Measurements from ENCODE around the gene SLC37A4. TPM values are rescaled to one million over a fixed set of nuclear protein-coding genes. Genes with fewer than 3 reads are reported as not detected.

The SLC37A4 gene
- total and polyA plus RNA-seq, 2 of the 13 experiments (the other 11 are each of a cell fraction or from before 2014, with no cell fraction given): 43.0 to 56.1 TPM

DNA sequence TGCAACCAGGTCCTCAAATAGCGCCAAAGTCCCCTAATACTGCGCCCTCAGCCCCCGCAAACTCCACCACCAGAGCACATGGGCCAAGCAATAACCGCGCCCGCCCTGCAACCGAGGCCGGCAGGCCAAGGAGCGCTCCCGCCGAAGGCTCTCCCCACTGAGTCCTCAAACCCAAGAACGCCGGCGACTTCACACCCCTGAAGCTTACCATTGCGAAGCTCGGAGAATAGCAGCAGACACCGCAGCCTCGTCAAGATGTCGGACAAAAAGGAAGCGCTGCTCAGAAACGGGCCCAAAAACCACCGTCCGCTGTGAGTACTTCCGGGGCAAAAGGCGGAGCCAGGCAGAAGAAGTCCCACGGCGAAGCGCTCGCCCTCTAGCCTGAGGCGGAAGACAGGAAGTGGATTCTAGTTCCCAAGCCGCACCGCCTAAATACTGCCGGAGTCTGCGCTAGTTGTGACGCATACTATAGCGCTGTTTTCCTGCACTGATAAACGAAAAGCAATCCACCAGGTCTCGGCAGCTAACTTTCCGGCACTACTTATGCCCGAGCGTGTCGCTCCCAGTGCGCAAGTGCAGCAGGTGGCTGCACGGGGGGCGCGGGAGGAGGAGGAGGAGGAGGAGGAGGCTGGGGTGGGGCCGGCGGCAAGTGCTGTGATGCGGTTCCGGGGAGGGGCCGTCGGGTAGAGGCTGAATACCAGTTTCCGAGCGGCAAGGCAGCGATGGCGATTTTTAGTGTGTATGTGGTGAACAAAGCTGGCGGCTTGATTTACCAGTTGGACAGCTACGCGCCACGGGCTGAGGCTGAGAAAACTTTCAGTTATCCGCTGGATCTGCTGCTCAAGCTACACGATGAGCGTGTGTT, 12.4 kb downstream of the SLC37A4 start, which contains the start of the genes RPS25 and TRAPPC4 (continued):
- TF ChIP-seq, protein P1, sequence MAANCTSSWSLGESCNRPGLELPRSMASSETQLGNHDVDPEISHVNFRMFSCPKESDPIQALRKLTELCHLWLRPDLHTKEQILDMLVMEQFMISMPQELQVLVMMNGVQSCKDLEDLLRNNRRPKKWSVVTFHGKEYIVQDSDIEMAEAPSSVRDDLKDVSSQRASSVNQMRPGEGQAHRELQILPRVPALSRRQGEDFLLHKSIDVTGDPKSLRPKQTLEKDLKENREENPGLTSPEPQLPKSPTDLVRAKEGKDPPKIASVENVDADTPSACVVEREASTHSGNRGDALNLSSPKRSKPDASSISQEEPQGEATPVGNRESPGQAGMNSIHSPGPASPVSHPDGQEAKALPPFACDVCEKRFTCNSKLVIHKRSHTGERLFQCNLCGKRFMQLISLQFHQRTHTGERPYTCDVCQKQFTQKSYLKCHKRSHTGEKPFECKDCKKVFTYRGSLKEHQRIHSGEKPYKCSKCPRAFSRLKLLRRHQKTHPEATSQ (CRISPR knock-in tag; IDR thresholded peaks at IDR 0.05; ENCODE audit: borderline replicate concordance): 0 out of 2 replicates have a peak, but pooled peaks have one; percentile 47
- TF ChIP-seq ZNF839 (CRISPR knock-in tag; IDR thresholded peaks at IDR 0.05; ENCODE audit: borderline replicate concordance) (peak; percentile 96), REPIN1 (CRISPR knock-in tag; IDR thresholded peaks at IDR 0.05; ENCODE audit: borderline replicate concordance, low read depth) (peak; percentile 20; the same call in 1 of the 2 replicates), FLYWCH1 (CRISPR knock-in tag; IDR thresholded peaks at IDR 0.05) (no peak), ZNF572 (CRISPR knock-in tag; IDR thresholded peaks at IDR 0.05) (no peak), ZFYVE20 (CRISPR knock-in tag; IDR thresholded peaks at IDR 0.05; ENCODE audit: borderline replicate concordance, low read depth) (no peak), MTF2 (CRISPR knock-in tag; IDR thresholded peaks at IDR 0.05; ENCODE audit: borderline replicate concordance) (no peak), GATAD2A (CRISPR knock-in tag; IDR thresholded peaks at IDR 0.05) (no peak), ZNF451 (CRISPR knock-in tag; IDR thresholded peaks at IDR 0.05) (no peak), ZNF282 (IDR thresholded peaks at IDR 0.05; ENCODE audit: partially characterized antibody) (no peak), MBNL3 (CRISPR knock-in tag; conservative IDR thresholded peaks at IDR 0.05) (no peak), RELA (CRISPR knock-in tag; IDR thresholded peaks at IDR 0.05) (no peak), YY1 (IDR thresholded peaks at IDR 0.05; ENCODE audit: insufficient read depth, insufficient replicate concordance, low read depth, low read length) (peak; percentile 91), NONO (IDR thresholded peaks at IDR 0.05) (no peak), NONO (CRISPR knock-in tag; conservative IDR thresholded peaks at IDR 0.05) (peak; percentile 85; the same call in 1 of the 2 replicates), SMARCC2 (IDR thresholded peaks at IDR 0.05) (no peak)
- TF ChIP-seq, protein P2, sequence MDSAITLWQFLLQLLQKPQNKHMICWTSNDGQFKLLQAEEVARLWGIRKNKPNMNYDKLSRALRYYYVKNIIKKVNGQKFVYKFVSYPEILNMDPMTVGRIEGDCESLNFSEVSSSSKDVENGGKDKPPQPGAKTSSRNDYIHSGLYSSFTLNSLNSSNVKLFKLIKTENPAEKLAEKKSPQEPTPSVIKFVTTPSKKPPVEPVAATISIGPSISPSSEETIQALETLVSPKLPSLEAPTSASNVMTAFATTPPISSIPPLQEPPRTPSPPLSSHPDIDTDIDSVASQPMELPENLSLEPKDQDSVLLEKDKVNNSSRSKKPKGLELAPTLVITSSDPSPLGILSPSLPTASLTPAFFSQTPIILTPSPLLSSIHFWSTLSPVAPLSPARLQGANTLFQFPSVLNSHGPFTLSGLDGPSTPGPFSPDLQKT (CRISPR knock-in tag; IDR thresholded peaks at IDR 0.05; ENCODE audit: borderline replicate concordance): no peak
- TF ChIP-seq, protein P3, sequence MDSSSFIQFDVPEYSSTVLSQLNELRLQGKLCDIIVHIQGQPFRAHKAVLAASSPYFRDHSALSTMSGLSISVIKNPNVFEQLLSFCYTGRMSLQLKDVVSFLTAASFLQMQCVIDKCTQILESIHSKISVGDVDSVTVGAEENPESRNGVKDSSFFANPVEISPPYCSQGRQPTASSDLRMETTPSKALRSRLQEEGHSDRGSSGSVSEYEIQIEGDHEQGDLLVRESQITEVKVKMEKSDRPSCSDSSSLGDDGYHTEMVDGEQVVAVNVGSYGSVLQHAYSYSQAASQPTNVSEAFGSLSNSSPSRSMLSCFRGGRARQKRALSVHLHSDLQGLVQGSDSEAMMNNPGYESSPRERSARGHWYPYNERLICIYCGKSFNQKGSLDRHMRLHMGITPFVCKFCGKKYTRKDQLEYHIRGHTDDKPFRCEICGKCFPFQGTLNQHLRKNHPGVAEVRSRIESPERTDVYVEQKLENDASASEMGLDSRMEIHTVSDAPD (CRISPR knock-in tag; IDR thresholded peaks at IDR 0.05): no peak; the same call in 1 of the 2 replicates
- TF ChIP-seq, protein P4, sequence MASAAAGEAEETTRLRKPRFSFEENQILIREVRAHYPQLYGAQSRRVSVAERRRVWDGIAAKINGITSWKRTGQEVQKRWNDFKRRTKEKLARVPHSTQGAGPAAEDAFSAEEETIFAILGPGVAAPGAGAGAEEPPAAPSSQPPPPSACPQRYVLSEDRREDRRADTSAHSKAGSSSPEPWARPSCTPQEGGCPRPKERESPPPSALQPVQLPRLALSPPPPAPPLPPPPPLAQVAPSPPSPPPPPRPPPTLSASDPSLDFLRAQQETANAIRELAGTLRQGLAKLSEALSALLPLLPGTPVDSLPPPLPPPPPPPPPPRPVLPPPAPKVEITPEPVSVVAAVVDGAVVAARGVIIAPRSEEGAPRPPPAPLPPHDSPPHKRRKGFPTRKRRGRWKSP (CRISPR knock-in tag; IDR thresholded peaks at IDR 0.05): peak; percentile 92; the same call in 1 of the 2 replicates
- TF ChIP-seq, protein P5, sequence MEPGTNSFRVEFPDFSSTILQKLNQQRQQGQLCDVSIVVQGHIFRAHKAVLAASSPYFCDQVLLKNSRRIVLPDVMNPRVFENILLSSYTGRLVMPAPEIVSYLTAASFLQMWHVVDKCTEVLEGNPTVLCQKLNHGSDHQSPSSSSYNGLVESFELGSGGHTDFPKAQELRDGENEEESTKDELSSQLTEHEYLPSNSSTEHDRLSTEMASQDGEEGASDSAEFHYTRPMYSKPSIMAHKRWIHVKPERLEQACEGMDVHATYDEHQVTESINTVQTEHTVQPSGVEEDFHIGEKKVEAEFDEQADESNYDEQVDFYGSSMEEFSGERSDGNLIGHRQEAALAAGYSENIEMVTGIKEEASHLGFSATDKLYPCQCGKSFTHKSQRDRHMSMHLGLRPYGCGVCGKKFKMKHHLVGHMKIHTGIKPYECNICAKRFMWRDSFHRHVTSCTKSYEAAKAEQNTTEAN (CRISPR knock-in tag; conservative IDR thresholded peaks at IDR 0.05): no peak; the same call in 1 of the 2 replicates
- TF ChIP-seq, protein P6, sequence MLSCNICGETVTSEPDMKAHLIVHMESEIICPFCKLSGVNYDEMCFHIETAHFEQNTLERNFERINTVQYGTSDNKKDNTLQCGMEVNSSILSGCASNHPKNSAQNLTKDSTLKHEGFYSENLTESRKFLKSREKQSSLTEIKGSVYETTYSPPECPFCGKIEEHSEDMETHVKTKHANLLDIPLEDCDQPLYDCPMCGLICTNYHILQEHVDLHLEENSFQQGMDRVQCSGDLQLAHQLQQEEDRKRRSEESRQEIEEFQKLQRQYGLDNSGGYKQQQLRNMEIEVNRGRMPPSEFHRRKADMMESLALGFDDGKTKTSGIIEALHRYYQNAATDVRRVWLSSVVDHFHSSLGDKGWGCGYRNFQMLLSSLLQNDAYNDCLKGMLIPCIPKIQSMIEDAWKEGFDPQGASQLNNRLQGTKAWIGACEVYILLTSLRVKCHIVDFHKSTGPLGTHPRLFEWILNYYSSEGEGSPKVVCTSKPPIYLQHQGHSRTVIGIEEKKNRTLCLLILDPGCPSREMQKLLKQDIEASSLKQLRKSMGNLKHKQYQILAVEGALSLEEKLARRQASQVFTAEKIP (CRISPR knock-in tag; IDR thresholded peaks at IDR 0.05; ENCODE audit: borderline replicate concordance): no peak

Measured in HepG2 (cell line).